SK-N-SH (cell line): ENCODE results near the gene ALKBH1. TPM values are rescaled to one million over a fixed set of nuclear protein-coding genes. Genes with fewer than 3 reads are reported as not detected.

Experiments used
- CTCF ChIA-PET: fragments of 300-600, 350-600 bp; formaldehyde crosslinking; extraction: SDS; loops from one replicate; lab custom pipeline; 2021; lab: Yijun Ruan, JAX
- POLR2A ChIA-PET: fragments of 350-600 bp; sonication (Branson Sonifier 250); formaldehyde crosslinking; extraction: SDS; loops from one replicate; lab custom pipeline; 2020; ENCODE audit warnings: antibody characterized with exemption, inconsistent platforms; lab: Yijun Ruan, JAX
- DNase-seq: peaks from one replicate; pipeline ENCODE4 v3.0.0; 2012
- H2AFZ ChIP-seq: fragments of 200-600 bp; sonication (generic); 2 replicates; pipeline ENCODE4 v1.8.1; 2016; ENCODE audit warnings: antibody characterized with exemption, mild to moderate bottlenecking, low read depth
- H3F3A ChIP-seq: fragments of 200-600 bp; sonication (generic); replicated peaks from 2 replicates; pipeline ENCODE3; 2016; ENCODE audit warnings: antibody characterized with exemption, mild to moderate bottlenecking; ENCODE audit not compliant: insufficient read depth
- H3K27ac ChIP-seq, 2 experiments: fragments of 200-500 bp in 1 of 2; fragments of 200-600 bp in 1 of 2; sonication (Bioruptor generic) in 1 of 2; sonication (generic), shearing (Covaris generic) in 1 of 2; 2 replicates each; pipeline versions ENCODE4 v1.5.1 to v1.6.1; 2014 to 2016; ENCODE audit warnings: low read depth in 2 of 2, inconsistent platforms in 1 of 2, low read length in 1 of 2, mild to moderate bottlenecking in 1 of 2, mixed read lengths in 1 of 2
- H3K27me3 ChIP-seq: fragments of 200-600 bp; sonication (generic), shearing (Covaris generic); 2 replicates; pipeline ENCODE4 v1.6.1; 2016; ENCODE audit warnings: mixed run types; ENCODE audit not compliant: insufficient read depth
- H3K36me3 ChIP-seq, 2 experiments: fragments of 200-500 bp in 1 of 2; fragments of 200-600 bp in 1 of 2; sonication (Bioruptor generic) in 1 of 2; sonication (generic) in 1 of 2; replicated peaks in 1 of 2; 2 replicates each; pipeline versions ENCODE3 to v1.5.1; 2014 to 2016; ENCODE audit warnings: low read length in 1 of 2, mild to moderate bottlenecking in 1 of 2; ENCODE audit not compliant: insufficient read depth in 2 of 2, control insufficient read depth in 1 of 2
- H3K4me1 ChIP-seq, 2 experiments: fragments of 200-500 bp in 1 of 2; fragments of 200-600 bp in 1 of 2; sonication (Bioruptor generic) in 1 of 2; sonication (generic), shearing (Covaris generic) in 1 of 2; 2 replicates each; pipeline versions ENCODE4 v1.5.1 to v1.6.1; 2014 to 2016; ENCODE audit warnings: low read depth in 1 of 2, low read length in 1 of 2, mixed run types in 1 of 2; ENCODE audit not compliant: insufficient read depth in 2 of 2, control insufficient read depth in 1 of 2
- H3K4me2 ChIP-seq: fragments of 200-600 bp; sonication (generic), shearing (Covaris generic); 2 replicates; pipeline ENCODE4 v1.6.1; 2017; ENCODE audit warnings: mixed run types
- H3K4me3 ChIP-seq, 2 experiments: fragments of 200-500 bp in 1 of 2; fragments of 200-600 bp in 1 of 2; sonication (Bioruptor generic) in 1 of 2; sonication (generic), shearing (Covaris generic) in 1 of 2; 2 replicates each; pipeline versions ENCODE4 v1.5.1 to v1.8.1; 2014 to 2016; ENCODE audit warnings: low read depth in 2 of 2, inconsistent platforms in 1 of 2, low read length in 1 of 2, mild to moderate bottlenecking in 1 of 2, mixed read lengths in 1 of 2, moderate library complexity in 1 of 2
- H3K79me2 ChIP-seq: fragments of 200-600 bp; sonication (generic); 2 replicates; pipeline ENCODE4 v1.8.1; 2017; ENCODE audit warnings: mild to moderate bottlenecking; ENCODE audit not compliant: insufficient read depth
- H3K9ac ChIP-seq: fragments of 200-600 bp; sonication (generic); 2 replicates; pipeline ENCODE4 v1.6.1; 2017; ENCODE audit warnings: mixed run types
- H3K9me2 ChIP-seq: fragments of 200-600 bp; sonication (generic); 2 replicates; pipeline ENCODE4 v1.6.1; 2017; ENCODE audit warnings: mixed run types
- H3K9me3 ChIP-seq: fragments of 200-600 bp; sonication (generic); 2 replicates; pipeline ENCODE4 v1.6.1; 2017; ENCODE audit warnings: mixed run types, mild to moderate bottlenecking, moderate library complexity
- H4K20me1 ChIP-seq: fragments of 200-600 bp; sonication (generic); 2 replicates; pipeline ENCODE4 v1.6.1; 2017; ENCODE audit warnings: mild to moderate bottlenecking, mixed run types; ENCODE audit not compliant: insufficient read depth
- CHD2 ChIP-seq: fragments of 150-350 bp; IDR thresholded peaks from 2 replicates; pipeline ENCODE4 v1.6.1; 2018; ENCODE audit warnings: low read length; ENCODE audit not compliant: partially characterized antibody
- CTCF ChIP-seq: fragments of 200-600 bp; sonication (generic); IDR thresholded peaks from 2 replicates; pipeline ENCODE4 v1.6.1; 2017; ENCODE audit warnings: antibody characterized with exemption, mild to moderate bottlenecking, moderate library complexity
- ELF1 ChIP-seq: IDR thresholded peaks from 2 replicates; pipeline ENCODE4 v1.4.0; 2012
- EP300 ChIP-seq, 2 experiments: IDR thresholded peaks; 2 replicates each; pipeline versions ENCODE4 v1.4.0 to v1.6.1; 2012; ENCODE audit warnings: borderline replicate concordance in 1 of 2, low read depth in 1 of 2, low read length in 1 of 2
- FOSL2 ChIP-seq: IDR thresholded peaks from 2 replicates; pipeline ENCODE4 v1.4.0; 2012; ENCODE audit warnings: low read depth, mild to moderate bottlenecking, moderate library complexity, borderline replicate concordance
- JUND ChIP-seq: IDR thresholded peaks from 2 replicates; pipeline ENCODE4 v1.4.0; 2012
- NRF1 ChIP-seq: IDR thresholded peaks from 2 replicates; pipeline ENCODE4 v1.6.1; 2012; ENCODE audit warnings: low read depth, mild to moderate bottlenecking, low read length
- POLR2AphosphoS5 ChIP-seq: IDR thresholded peaks from 2 replicates; pipeline ENCODE4 v1.6.1; 2012; ENCODE audit warnings: low read depth, low read length
- RAD21 ChIP-seq: IDR thresholded peaks from 2 replicates; pipeline ENCODE4 v1.6.1; 2012; ENCODE audit warnings: mild to moderate bottlenecking, low read length
- RCOR1 ChIP-seq: fragments of 150-350 bp; IDR thresholded peaks from 2 replicates; pipeline ENCODE4 v1.6.1; 2017; ENCODE audit warnings: antibody characterized with exemption, low read length
- REST ChIP-seq: IDR thresholded peaks from 2 replicates; pipeline ENCODE4 v1.6.1; 2012; ENCODE audit warnings: mild to moderate bottlenecking, low read depth, low read length, moderate library complexity
- RFX5 ChIP-seq: IDR thresholded peaks from 2 replicates; pipeline ENCODE4 v1.6.1; 2012; ENCODE audit warnings: mild to moderate bottlenecking, improper control_type of control experiment, low read length
- SIN3A ChIP-seq: IDR thresholded peaks from 2 replicates; pipeline ENCODE4 v1.6.1; 2012; ENCODE audit warnings: low read depth, mild to moderate bottlenecking, low read length, moderate library complexity, borderline replicate concordance
- TAF1 ChIP-seq: IDR thresholded peaks from 2 replicates; pipeline ENCODE4 v1.6.1; 2012; ENCODE audit warnings: low read depth, mild to moderate bottlenecking, low read length, moderate library complexity, borderline replicate concordance
- TCF12 ChIP-seq: IDR thresholded peaks from 2 replicates; pipeline ENCODE4 v1.4.0; 2012
- TEAD4 ChIP-seq: IDR thresholded peaks from 2 replicates; pipeline ENCODE4 v1.4.0; 2012; ENCODE audit warnings: mild to moderate bottlenecking, borderline replicate concordance; ENCODE audit not compliant: insufficient read depth
- ZBTB33 ChIP-seq: IDR thresholded peaks from 2 replicates; pipeline ENCODE4 v1.4.0; 2012; ENCODE audit warnings: low read depth, borderline replicate concordance
- WGBS: methylation state at CpG from one replicate; pipeline ENCODE4 v1.1.6; 2017; ENCODE audit warnings: low lambda C conversion rate; 5-methylcytosine and 5-hydroxymethylcytosine counted together
- polyA plus RNA-seq, 3 experiments: library from polyadenylated mRNA; depleted of rRNA; stranded (reverse); fragments of >200 nt; gene quantifications; 2 replicates each; pipeline ENCODE4 v1.2.3, GENCODE V29; 2012

The ALKBH1 gene
- polyA plus RNA-seq, 1 of the 3 experiments (the other 2 are of a cell fraction) = 10.7 TPM

- H2AFZ ChIP-seq = no peak overlapping the region
- no peak overlapping the region for H3K4me2 ChIP-seq
- H3K4me1 ChIP-seq = no peaks in the 10 kb centered on the region
- H3K9me3 ChIP-seq = no peaks in the 10 kb centered on the region
- no peak overlapping the region for H3K27ac ChIP-seq
- H3K79me2 ChIP-seq = peaks cover 61% of the 10 kb centered on the region
- no peak overlapping the region for H3K4me3 ChIP-seq
- peaks cover 3% of the 10 kb centered on the region for H3F3A ChIP-seq
- no peaks in the 10 kb centered on the region for H3K9me2 ChIP-seq
- H3K36me3 ChIP-seq = peaks cover 43 to 56% of the 10 kb centered on the region in 2 experiments
- H3K27me3 ChIP-seq = no peaks in the 10 kb centered on the region
- no peaks in the 10 kb centered on the region for H4K20me1 ChIP-seq
- CTCF ChIA-PET = interaction anchor here (0.9 kb wide), 1 partner anchor 16 kb away, joined by 3 read pairs; no protein-coding TSS in a partner anchor
- TF ChIP-seq CHD2 (no peak), JUND (no peak), RFX5 (no peak), REST (no peak), RAD21 (no peak), TAF1 (no peak), TEAD4 (no peak), CTCF (no peak), RCOR1 (no peak), EP300 (IDR thresholded peaks at IDR 0.05; ENCODE audit: borderline replicate concordance in 1 of 2, low read depth in 1 of 2, low read length in 1 of 2) (no peak), SIN3A (no peak), FOSL2 (no peak), NRF1 (no peak), POLR2AphosphoS5 (no peak), ZBTB33 (no peak), TCF12 (no peak), ELF1 (no peak)
- POLR2A ChIA-PET = interaction anchor here (0.7 kb wide), 1 partner anchor 14 kb away, joined by 8 read pairs; no protein-coding TSS in a partner anchor
- no peak for DNase-seq
- WGBS = 85% methylated on average over 4 of the region's 4 CpGs
- H3K9ac ChIP-seq = no peak overlapping the region
These were observed 38.4 kb upstream of the ALKBH1 start for GRCh38 chr14:77746064-77746702.
